ENCODE results near the gene CBX2.

DNA sequence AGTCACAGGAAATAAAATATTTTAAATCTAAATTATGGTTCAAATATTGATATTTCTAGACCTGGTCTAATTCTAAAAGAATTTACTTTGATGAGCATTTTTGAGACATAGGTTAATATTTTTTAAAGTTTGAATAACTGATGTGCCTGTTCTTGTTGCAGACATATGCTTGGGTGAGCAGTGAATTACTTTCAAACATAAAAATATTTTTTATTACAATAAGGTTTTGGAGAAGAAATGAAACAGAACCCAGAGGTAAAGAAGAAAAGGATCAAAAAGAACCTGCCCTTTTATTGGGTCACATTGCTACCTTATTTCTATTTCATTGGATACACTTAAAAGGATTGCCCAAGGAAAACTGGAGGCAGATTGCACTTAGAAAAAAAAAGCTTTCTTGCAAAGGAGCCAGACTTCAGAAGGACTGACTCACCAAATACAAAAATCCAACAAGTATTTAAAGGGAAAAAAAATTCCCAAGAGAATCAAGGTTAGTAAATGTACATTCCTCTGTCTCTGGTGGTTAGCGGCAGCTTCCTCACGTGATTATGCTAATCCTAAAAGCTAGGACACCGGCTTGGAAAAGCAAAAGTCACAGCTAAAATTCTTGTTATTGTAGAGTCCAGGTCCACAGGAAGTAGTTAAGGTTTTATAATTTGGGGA lies 28.7 kb upstream of the CBX2 start:
- TF ChIP-seq, protein P1, sequence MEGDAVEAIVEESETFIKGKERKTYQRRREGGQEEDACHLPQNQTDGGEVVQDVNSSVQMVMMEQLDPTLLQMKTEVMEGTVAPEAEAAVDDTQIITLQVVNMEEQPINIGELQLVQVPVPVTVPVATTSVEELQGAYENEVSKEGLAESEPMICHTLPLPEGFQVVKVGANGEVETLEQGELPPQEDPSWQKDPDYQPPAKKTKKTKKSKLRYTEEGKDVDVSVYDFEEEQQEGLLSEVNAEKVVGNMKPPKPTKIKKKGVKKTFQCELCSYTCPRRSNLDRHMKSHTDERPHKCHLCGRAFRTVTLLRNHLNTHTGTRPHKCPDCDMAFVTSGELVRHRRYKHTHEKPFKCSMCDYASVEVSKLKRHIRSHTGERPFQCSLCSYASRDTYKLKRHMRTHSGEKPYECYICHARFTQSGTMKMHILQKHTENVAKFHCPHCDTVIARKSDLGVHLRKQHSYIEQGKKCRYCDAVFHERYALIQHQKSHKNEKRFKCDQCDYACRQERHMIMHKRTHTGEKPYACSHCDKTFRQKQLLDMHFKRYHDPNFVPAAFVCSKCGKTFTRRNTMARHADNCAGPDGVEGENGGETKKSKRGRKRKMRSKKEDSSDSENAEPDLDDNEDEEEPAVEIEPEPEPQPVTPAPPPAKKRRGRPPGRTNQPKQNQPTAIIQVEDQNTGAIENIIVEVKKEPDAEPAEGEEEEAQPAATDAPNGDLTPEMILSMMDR (IDR thresholded peaks at IDR 0.05) = no peak
- no peak for TF ChIP-seq POLR2A (IDR thresholded peaks at IDR 0.05)
